Endothelial cell (in vitro differentiated cells): ENCODE measurements around the gene C19orf47. TPM values are rescaled to one million over a fixed set of nuclear protein-coding genes. Genes with fewer than 3 reads are reported as not detected.

Experiments
- DNase-seq: peaks from one replicate; pipeline ENCODE4 v3.0.0; 2021; ENCODE audit warnings: low spot score
- H3K27ac Mint-ChIP-seq: one replicate; pipeline ENCODE4 v1.8.0; 2021; ENCODE audit warnings: mixed read lengths, inconsistent platforms; ENCODE audit not compliant: unreplicated experiment
- H3K27me3 Mint-ChIP-seq: one replicate; pipeline ENCODE4 v1.8.0; 2021; ENCODE audit warnings: mild to moderate bottlenecking, moderate library complexity, mixed read lengths, inconsistent platforms; ENCODE audit not compliant: unreplicated experiment
- H3K36me3 Mint-ChIP-seq: one replicate; pipeline ENCODE4 v1.8.0; 2021; ENCODE audit warnings: mild to moderate bottlenecking, low read depth, mixed read lengths, inconsistent platforms; ENCODE audit not compliant: unreplicated experiment
- H3K4me1 Mint-ChIP-seq: one replicate; pipeline ENCODE4 v1.8.0; 2021; ENCODE audit warnings: mild to moderate bottlenecking, mixed read lengths, inconsistent platforms; ENCODE audit not compliant: unreplicated experiment
- H3K4me3 Mint-ChIP-seq: one replicate; pipeline ENCODE4 v1.8.0; 2021; ENCODE audit warnings: mild to moderate bottlenecking, mixed read lengths, inconsistent platforms; ENCODE audit not compliant: unreplicated experiment
- H3K9me3 Mint-ChIP-seq: one replicate; pipeline ENCODE4 v1.8.0; 2021; ENCODE audit warnings: mixed read lengths, inconsistent platforms; ENCODE audit not compliant: unreplicated experiment
- CTCF ChIP-seq: fragments of 200-600 bp; sonication (generic); IDR thresholded peaks from one replicate; pipeline ENCODE4 v1.5.0; 2021; ENCODE audit warnings: antibody characterized with exemption; ENCODE audit not compliant: unreplicated experiment
- total RNA-seq: library from RNA; stranded (reverse); fragmentation: NEBNext Ultra II Directional; extraction: Animal tissue kit (Norgen Biotek cat#: 25700); gene quantifications from one replicate; pipeline ENCODE4 v1.2.1, GENCODE V29; 2021; ENCODE audit not compliant: unreplicated experiment

C19orf47 gene
- total RNA-seq, 1 donor from 2014 or later = 17.9 TPM

DNA sequence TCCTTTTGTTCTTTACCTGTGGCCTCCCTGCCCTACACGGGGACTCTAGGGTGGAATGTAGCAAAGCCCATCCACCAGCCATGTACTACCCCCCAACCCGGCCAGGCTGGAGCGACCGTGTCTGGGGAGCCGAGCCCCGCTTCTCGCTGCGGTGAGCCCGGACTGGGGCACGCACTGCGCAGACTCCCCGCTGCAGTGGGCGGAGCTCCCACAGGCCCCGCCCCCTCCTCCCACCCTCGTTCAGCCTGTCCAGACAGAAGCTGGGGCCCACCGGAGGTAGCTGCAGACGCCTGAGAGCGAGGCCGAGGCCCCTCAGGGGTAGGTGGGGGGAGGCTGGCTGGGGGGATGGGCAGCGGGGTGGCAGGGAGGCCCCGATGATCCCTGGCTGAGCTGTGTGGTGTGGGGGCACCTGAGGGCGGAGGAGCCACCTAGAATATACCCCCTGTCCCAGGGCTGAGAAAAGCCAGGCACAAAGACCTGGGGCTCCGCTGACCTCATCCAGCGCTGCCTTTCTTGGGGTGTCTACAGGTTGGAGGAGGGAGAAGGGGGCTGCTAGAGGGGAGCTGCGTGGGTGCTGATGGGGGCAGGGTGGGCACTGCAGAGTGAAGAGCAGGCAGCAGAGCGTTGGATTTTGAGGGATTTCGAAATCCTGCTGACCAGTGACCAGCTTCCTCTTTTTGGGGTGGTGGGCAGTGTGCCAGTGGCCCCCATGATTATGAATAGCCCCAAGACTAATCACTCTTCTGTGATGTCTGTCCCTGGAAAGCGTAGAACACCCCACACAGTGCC lies 17.6 kb upstream of the C19orf47 start:
- Mint-ChIP-seq H3K9me3 (no peaks in the 10 kb centered on the region), H3K4me1 (peaks cover 11% of the 10 kb centered on the region), H3K36me3 (peaks cover 19% of the 10 kb centered on the region), H3K27ac (peak overlapping the region; percentile 7), H3K27me3 (peaks cover 7% of the 10 kb centered on the region), H3K4me3 (peak overlapping the region; percentile 85)
- TF ChIP-seq CTCF = no peak
- peak; percentile 90 for DNase-seq

DNA sequence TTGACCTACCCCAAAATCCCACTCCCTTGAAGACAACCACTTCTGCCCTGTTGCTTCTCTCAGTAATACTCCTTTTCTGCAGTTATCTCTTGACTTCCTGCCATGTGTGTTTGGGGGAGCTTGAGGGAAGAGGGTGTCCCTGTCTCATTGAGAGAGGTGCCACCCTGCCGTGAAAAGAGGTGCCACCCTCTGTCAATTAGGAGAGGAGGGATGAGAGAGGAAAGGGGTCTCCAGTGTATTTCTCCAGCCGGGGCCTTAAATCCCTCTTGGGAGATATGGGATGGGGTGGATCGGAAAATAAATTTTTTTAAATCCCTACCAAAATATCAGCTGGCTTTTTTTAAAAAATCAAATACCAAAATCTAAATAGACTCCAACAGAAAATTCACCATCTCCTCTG lies 16.8 kb upstream of the C19orf47 start:
- DNase-seq = no peak
- TF ChIP-seq CTCF = no peak
- peaks cover 5% of the 10 kb centered on the region for H3K27me3 Mint-ChIP-seq
- peaks cover 8% of the 10 kb centered on the region for H3K4me1 Mint-ChIP-seq
- H3K27ac Mint-ChIP-seq = peak overlapping the region; percentile 7
- H3K4me3 Mint-ChIP-seq = peak overlapping the region; percentile 85
- peaks cover 14% of the 10 kb centered on the region for H3K36me3 Mint-ChIP-seq
- H3K9me3 Mint-ChIP-seq = no peaks in the 10 kb centered on the region

DNA sequence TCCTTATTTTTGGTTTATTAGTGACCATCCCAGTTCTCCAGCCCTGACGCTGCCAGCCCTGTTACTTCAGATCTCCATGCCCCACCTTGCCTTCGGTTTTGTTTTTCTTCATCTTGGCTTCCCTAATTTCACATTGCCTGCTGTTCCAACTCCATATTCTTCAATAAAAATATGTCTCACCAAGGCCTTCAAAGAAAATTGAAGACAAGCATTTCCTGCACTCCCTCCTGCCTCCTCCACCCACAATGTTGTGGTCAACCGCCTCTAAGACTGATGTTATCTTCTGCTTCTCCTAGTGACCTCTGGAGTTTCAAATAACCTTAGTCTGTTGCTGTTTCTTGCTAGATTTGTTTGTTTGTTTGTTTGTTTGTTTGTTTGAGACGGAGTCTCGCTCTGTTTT lies 14.9 kb upstream of the C19orf47 start:
- peaks cover 8% of the 10 kb centered on the region for H3K4me1 Mint-ChIP-seq
- H3K27me3 Mint-ChIP-seq = peaks cover 5% of the 10 kb centered on the region
- no peak overlapping the region for H3K4me3 Mint-ChIP-seq
- no peaks in the 10 kb centered on the region for H3K9me3 Mint-ChIP-seq
- DNase-seq = no peak
- TF ChIP-seq CTCF = no peak
- H3K36me3 Mint-ChIP-seq = peaks cover 13% of the 10 kb centered on the region
- H3K27ac Mint-ChIP-seq = no peak overlapping the region

DNA sequence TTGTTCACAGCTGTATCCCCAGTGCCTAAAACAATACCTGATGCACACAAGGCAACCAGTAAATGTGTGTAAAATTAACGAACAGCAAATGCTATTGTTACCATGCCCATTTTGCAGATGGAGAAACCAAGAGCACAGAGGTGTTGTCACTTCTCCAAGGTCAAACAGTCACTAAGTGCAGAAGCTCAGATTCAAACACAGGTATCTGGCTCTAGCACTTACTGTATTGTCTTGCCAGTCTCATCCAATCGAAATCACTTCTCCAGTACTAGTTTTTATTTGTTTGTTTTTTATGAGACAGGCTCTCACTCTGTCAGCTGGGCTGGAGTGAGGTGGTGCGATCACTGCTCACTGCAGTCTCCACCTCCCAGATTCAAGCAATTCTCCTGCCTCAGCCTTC lies 14.0 kb upstream of the C19orf47 start:
- Mint-ChIP-seq H3K9me3 (no peaks in the 10 kb centered on the region), H3K27me3 (peaks cover 5% of the 10 kb centered on the region), H3K36me3 (peaks cover 13% of the 10 kb centered on the region), H3K27ac (no peak overlapping the region), H3K4me1 (peaks cover 8% of the 10 kb centered on the region), H3K4me3 (no peak overlapping the region)
- no peak for DNase-seq
- no peak for TF ChIP-seq CTCF

- TF ChIP-seq CTCF = no peak
- H3K27ac Mint-ChIP-seq = no peak overlapping the region
- H3K4me1 Mint-ChIP-seq = peaks cover 7% of the 10 kb centered on the region
- H3K9me3 Mint-ChIP-seq = no peaks in the 10 kb centered on the region
- DNase-seq = no peak
- H3K4me3 Mint-ChIP-seq = no peak overlapping the region
- H3K36me3 Mint-ChIP-seq = peaks cover 9% of the 10 kb centered on the region
- H3K27me3 Mint-ChIP-seq = peaks cover 4% of the 10 kb centered on the region
Measured at GRCh38 chr19:40360708-40361241, 12.6 kb upstream of the C19orf47 start.
